ENCODE results near the gene HIPK2. TPM values are rescaled to one million over a fixed set of nuclear protein-coding genes. Genes with fewer than 3 reads are reported as not detected.

HIPK2 gene
- total RNA-seq, 1 experiment from 2014 or later = 64.3 TPM

GRCh38 chr7:139720705-139721231, 57.0 kb downstream of the HIPK2 start:
- no peaks in the 10 kb centered on the region for H3K9me3 Mint-ChIP-seq (ENCODE audit: unreplicated experiment)
- ChIA-PET CTCF (interaction anchor here (0.7 to 1.4 kb wide), 3 partner anchors 12 to 74 kb away, joined by 3 to 6 read pairs (median 3); no protein-coding TSS in a partner anchor), POLR2A (no interaction called here)
- TF ChIP-seq CTCF (IDR thresholded peaks at IDR 0.05; ENCODE audit: unreplicated experiment) = no peak
- no peaks in the 10 kb centered on the region for H3K27me3 Mint-ChIP-seq (ENCODE audit: insufficient read depth, unreplicated experiment)
- intact Hi-C loops (cut with micrococcal nuclease) = no loop called here
- H3K4me3 Mint-ChIP-seq (ENCODE audit: unreplicated experiment) = no peak overlapping the region
- no TSS peak for BruUV-seq (replicated peaks)
- DNase-seq (ENCODE audit: unreplicated experiment) = peak; percentile 68
- H3K4me1 Mint-ChIP-seq (ENCODE audit: insufficient read depth, unreplicated experiment) = peaks cover 12% of the 10 kb centered on the region
- H3K27ac Mint-ChIP-seq (ENCODE audit: low read depth, unreplicated experiment) = no peak overlapping the region
- peaks cover 19% of the 10 kb centered on the region for H3K36me3 Mint-ChIP-seq (ENCODE audit: insufficient read depth, unreplicated experiment)

- BruUV-seq (replicated peaks) = no TSS peak
- Mint-ChIP-seq H3K27me3 (ENCODE audit: insufficient read depth, unreplicated experiment) (no peaks in the 10 kb centered on the region), H3K9me3 (ENCODE audit: unreplicated experiment) (no peaks in the 10 kb centered on the region), H3K27ac (ENCODE audit: low read depth, unreplicated experiment) (no peak overlapping the region), H3K4me1 (ENCODE audit: insufficient read depth, unreplicated experiment) (peaks cover 6% of the 10 kb centered on the region), H3K4me3 (ENCODE audit: unreplicated experiment) (no peak overlapping the region), H3K36me3 (ENCODE audit: insufficient read depth, unreplicated experiment) (peaks cover 25% of the 10 kb centered on the region)
- intact Hi-C loops (cut with micrococcal nuclease) = no loop called here
- CTCF ChIA-PET = interaction anchor here (0.5 to 1.4 kb wide), 3 partner anchors 14 to 1609 kb away, joined by 3 to 6 read pairs (median 3); no protein-coding TSS in a partner anchor
- DNase-seq (ENCODE audit: unreplicated experiment) = no peak
- POLR2A ChIA-PET = no interaction called here
- TF ChIP-seq CTCF (IDR thresholded peaks at IDR 0.05; ENCODE audit: unreplicated experiment) = no peak
Measured at GRCh38 chr7:139720186-139720585, 57.6 kb downstream of the HIPK2 start.

GRCh38 chr7:139718859-139719258, 58.9 kb downstream of the HIPK2 start:
- peaks cover 38% of the 10 kb centered on the region for H3K36me3 Mint-ChIP-seq (ENCODE audit: insufficient read depth, unreplicated experiment)
- H3K9me3 Mint-ChIP-seq (ENCODE audit: unreplicated experiment) = no peaks in the 10 kb centered on the region
- intact Hi-C loops (cut with micrococcal nuclease) = no loop called here
- no peaks in the 10 kb centered on the region for H3K4me1 Mint-ChIP-seq (ENCODE audit: insufficient read depth, unreplicated experiment)
- no peak overlapping the region for H3K4me3 Mint-ChIP-seq (ENCODE audit: unreplicated experiment)
- H3K27ac Mint-ChIP-seq (ENCODE audit: low read depth, unreplicated experiment) = no peak overlapping the region
- no peak for TF ChIP-seq CTCF (IDR thresholded peaks at IDR 0.05; ENCODE audit: unreplicated experiment)
- CTCF ChIA-PET = no interaction called here
- BruUV-seq (replicated peaks) = no TSS peak
- POLR2A ChIA-PET = interaction anchor here (1.1 kb wide), 1 partner anchor 9 kb away, joined by 4 read pairs; no protein-coding TSS in a partner anchor
- no peak for DNase-seq (ENCODE audit: unreplicated experiment)
- H3K27me3 Mint-ChIP-seq (ENCODE audit: insufficient read depth, unreplicated experiment) = no peaks in the 10 kb centered on the region

- no peak for DNase-seq (ENCODE audit: unreplicated experiment)
- ChIA-PET POLR2A (interaction anchor here (1.1 kb wide), 1 partner anchor 8 kb away, joined by 4 read pairs; no protein-coding TSS in a partner anchor), CTCF (no interaction called here)
- H3K4me1 Mint-ChIP-seq (ENCODE audit: insufficient read depth, unreplicated experiment) = no peaks in the 10 kb centered on the region
- no peak overlapping the region for H3K27ac Mint-ChIP-seq (ENCODE audit: low read depth, unreplicated experiment)
- no peak overlapping the region for H3K4me3 Mint-ChIP-seq (ENCODE audit: unreplicated experiment)
- peaks cover 46% of the 10 kb centered on the region for H3K36me3 Mint-ChIP-seq (ENCODE audit: insufficient read depth, unreplicated experiment)
- no peaks in the 10 kb centered on the region for H3K9me3 Mint-ChIP-seq (ENCODE audit: unreplicated experiment)
- TF ChIP-seq CTCF (IDR thresholded peaks at IDR 0.05; ENCODE audit: unreplicated experiment) = no peak
- H3K27me3 Mint-ChIP-seq (ENCODE audit: insufficient read depth, unreplicated experiment) = no peaks in the 10 kb centered on the region
- BruUV-seq (replicated peaks) = no TSS peak
- intact Hi-C loops (cut with micrococcal nuclease) = no loop called here
Measured at GRCh38 chr7:139718141-139718540, 59.7 kb downstream of the HIPK2 start.
